Activated T-helper 1 cell treated with anti-CD3 and anti-CD28 coated beads, Interleukin-12 subunit alpha, Interleukin-12 subunit beta, Interleukin-2, Interleukin-4 antibody, amounts not matched to agents 30 ng/mL and 10 ng/mL and 1 ng/mL, durations not matched to agents 14 hours and 24 hours and 36 hours (primary cell): ENCODE measurements around the gene D2HGDH. TPM values are rescaled to one million over a fixed set of nuclear protein-coding genes. Genes with fewer than 3 reads are reported as not detected.
"Not testable (repeated sequence)": the region's sequence is repeated elsewhere in the genome, so short reads cannot be mapped to it uniquely, and the experiment has no call there.

Experiments used
- DNase-seq: peaks from one replicate; pipeline ENCODE4 v3.0.0; 2021; ENCODE audit warnings: low spot score
- H3K27ac Mint-ChIP-seq: one replicate; pipeline ENCODE4 v1.8.0; 2021; ENCODE audit warnings: mild to moderate bottlenecking, mixed read lengths
- H3K27me3 Mint-ChIP-seq: one replicate; pipeline ENCODE4 v1.8.0; 2022; ENCODE audit warnings: mild to moderate bottlenecking, moderate library complexity, mixed read lengths; ENCODE audit not compliant: insufficient read depth
- H3K36me3 Mint-ChIP-seq: one replicate; pipeline ENCODE4 v1.8.0; 2021; ENCODE audit warnings: low read depth, mixed read lengths
- H3K4me1 Mint-ChIP-seq: one replicate; pipeline ENCODE4 v1.8.0; 2021; ENCODE audit warnings: low read depth, mixed read lengths
- H3K4me3 Mint-ChIP-seq: one replicate; pipeline ENCODE4 v1.8.0; 2021; ENCODE audit warnings: mild to moderate bottlenecking, moderate library complexity, mixed read lengths
- H3K9me3 Mint-ChIP-seq: one replicate; pipeline ENCODE4 v1.8.0; 2021; ENCODE audit warnings: mixed read lengths
- intact Hi-C: fragments of 100-400 bp; cut with micrococcal nuclease; formaldehyde crosslinking; loops from one replicate; pipeline ENCODE4 v1.15.1; 2024
- total RNA-seq: library from RNA; stranded (reverse); gene quantifications from 2 replicates; pipeline ENCODE4 v1.2.3, GENCODE V29; 2022

Gene D2HGDH
- total RNA-seq, 1 donor from 2014 or later = 27.1 TPM

DNA sequence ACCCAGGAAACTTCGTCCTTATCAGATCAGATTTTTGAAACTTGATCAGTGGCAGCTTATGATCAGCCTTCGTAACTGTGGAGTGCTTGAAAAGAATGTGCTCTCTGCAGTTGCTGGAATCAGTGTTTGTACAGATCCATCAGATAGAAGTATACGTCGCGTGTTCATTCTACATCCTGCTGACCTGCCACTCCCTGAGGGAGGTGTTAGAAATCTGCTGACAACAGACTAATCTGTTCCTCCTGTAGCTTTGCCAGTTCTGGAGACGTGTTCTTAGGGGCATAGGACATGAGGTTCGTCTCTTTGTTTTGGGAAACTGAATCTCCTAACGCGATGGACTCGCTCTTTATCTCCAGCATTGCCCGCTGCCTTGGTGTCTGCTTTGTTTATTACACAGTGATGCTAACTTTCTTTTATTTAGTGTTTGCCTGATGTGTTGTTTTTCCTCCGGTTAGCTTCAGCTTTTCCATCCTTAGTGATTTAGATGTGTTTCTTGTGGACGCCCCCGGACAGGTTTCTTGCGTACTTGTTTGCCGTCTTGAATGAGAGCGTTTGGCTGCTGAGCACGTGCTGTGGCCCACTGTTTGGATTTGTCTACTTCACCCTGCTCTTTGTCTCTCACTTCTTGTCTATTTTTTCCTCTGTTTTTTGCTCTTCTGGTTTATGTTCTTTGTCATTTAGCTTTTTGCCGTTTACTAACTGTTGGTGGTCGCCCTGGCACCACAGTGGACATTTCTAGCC is 24.8 kb downstream of the D2HGDH start:
- Mint-ChIP-seq H3K4me1 (peaks cover 13% of the 10 kb centered on the region), H3K27me3 (no peaks in the 10 kb centered on the region), H3K36me3 (peaks cover 19% of the 10 kb centered on the region), H3K27ac (peak overlapping the region; percentile 1), H3K4me3 (no peak overlapping the region), H3K9me3 (peaks cover 6% of the 10 kb centered on the region)
- intact Hi-C loops = no loop called here
- DNase-seq = no peak

DNA sequence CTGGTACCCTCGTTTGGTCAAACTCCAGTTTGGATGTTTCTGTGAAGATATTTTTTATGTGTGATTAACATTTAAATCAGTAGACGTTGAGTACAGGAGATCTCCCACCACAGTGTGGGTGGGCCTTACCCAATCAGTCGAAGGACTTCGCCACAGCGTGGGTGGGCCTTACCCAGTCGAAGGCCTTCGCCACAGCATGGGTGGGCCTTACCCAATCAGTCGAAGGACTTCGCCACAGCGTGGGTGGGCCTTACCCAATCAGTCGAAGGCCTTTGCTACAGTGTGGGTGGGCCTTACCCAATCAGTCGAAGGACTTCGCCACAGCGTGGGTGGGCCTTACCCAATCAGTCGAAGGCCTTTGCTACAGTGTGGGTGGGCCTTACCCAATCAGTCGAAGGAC is 25.5 kb downstream of the D2HGDH start:
- intact Hi-C loops = loop anchor here (5.0 kb wide), 1 partner anchor 82 kb away; no protein-coding TSS in a partner anchor
- H3K27me3 Mint-ChIP-seq, DNase-seq, H3K9me3 Mint-ChIP-seq, H3K4me3 Mint-ChIP-seq: not testable (repeated sequence)
- H3K27ac Mint-ChIP-seq = peak overlapping the region; percentile 1
- H3K4me1 Mint-ChIP-seq = peaks cover 13% of the 10 kb centered on the region
- peaks cover 19% of the 10 kb centered on the region for H3K36me3 Mint-ChIP-seq

DNA sequence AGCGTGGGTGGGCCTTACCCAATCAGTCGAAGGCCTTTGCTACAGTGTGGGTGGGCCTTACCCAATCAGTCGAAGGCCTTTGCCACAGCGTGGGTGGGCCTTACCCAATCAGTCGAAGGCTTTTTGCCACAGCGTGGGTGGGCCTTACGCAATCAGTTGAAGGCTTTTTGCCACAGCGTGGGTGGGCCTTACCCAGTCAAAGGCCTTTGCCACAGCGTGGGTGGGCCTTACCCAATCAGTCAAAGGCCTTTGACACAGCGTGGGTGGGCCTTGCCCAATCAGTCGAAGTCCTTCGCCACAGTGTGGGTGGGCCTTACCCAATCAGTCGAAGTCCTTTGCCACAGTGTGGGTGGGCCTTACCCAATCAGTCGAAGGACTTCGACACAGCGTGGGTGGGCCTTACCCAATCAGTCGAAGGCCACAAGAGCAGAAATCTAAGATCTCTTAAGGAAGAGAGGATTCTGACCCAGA is 25.9 kb downstream of the D2HGDH start:
- intact Hi-C loops = loop anchor here (5.0 kb wide), 1 partner anchor 82 kb away; no protein-coding TSS in a partner anchor
- Mint-ChIP-seq H3K4me1 (peaks cover 13% of the 10 kb centered on the region), H3K27ac (no peak overlapping the region), H3K27me3 (no peaks in the 10 kb centered on the region), H3K36me3 (peaks cover 19% of the 10 kb centered on the region), H3K9me3 (peaks cover 6% of the 10 kb centered on the region), H3K4me3 (no peak overlapping the region)
- no peak for DNase-seq

DNA sequence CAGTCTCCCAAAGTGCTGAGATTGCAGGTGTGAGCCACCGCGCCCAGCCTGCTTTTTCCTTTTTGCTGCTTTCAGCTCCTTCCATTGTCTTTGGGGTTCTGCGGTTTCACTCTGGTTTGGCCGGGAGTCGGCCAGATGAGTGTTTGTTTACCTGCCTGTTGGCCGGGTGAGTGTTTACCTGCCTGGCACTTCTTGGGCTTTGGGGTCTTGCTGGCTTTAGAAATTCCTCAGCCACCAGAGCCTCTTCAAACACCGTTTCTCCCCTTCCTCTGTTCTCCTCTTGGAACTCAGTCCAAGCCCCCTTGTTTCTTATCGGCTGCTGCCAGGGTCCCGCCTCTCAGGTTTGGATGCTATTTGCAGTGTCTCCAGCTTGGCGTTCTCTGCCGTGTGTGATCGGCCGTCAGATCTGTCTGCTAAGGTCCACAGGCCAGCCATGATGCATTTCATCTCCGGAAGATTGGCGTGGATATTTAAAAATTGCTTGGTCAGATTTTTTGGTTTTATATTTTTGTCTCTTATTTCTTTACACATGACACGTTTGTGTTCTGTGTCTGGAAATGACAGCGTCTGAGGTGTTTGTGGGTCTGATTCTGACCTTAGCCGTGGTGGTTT is 28.0 kb downstream of the D2HGDH start:
- intact Hi-C loops = loop anchor here (5.0 kb wide), 1 partner anchor 80 kb away; no protein-coding TSS in a partner anchor
- peaks cover 13% of the 10 kb centered on the region for H3K4me1 Mint-ChIP-seq
- peak overlapping the region; percentile 32 for H3K4me3 Mint-ChIP-seq
- no peaks in the 10 kb centered on the region for H3K27me3 Mint-ChIP-seq
- peaks cover 6% of the 10 kb centered on the region for H3K9me3 Mint-ChIP-seq
- no peak for DNase-seq
- H3K27ac Mint-ChIP-seq = peak overlapping the region; percentile 77
- H3K36me3 Mint-ChIP-seq = peaks cover 15% of the 10 kb centered on the region

DNA sequence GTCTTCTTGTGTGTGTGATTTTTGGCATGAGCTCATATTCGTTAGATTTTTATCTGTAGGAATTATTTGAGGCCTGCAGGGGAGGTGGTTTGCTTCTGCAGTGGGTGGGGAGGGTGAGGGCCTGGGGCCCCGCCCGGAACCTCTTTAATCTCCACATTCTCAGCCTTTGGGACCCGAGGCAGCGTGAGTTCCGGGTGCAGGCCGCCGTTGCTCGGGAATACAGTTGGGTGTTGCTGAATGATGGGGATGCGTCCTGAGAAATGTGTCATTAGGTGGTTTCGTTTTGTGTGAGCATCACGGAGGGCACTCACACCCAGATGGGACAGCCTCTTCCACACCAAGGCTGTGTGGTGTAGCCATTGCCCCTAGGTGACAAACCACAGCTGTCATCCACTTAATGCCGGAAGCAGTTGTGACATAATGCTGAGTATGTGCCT is 28.5 kb downstream of the D2HGDH start:
- Mint-ChIP-seq H3K27ac (peak overlapping the region; percentile 77), H3K36me3 (peaks cover 15% of the 10 kb centered on the region), H3K27me3 (no peaks in the 10 kb centered on the region), H3K4me1 (peaks cover 13% of the 10 kb centered on the region), H3K9me3 (peaks cover 6% of the 10 kb centered on the region), H3K4me3 (no peak overlapping the region)
- DNase-seq = peak; percentile 14
- intact Hi-C loops = loop anchor here (5.0 kb wide), 1 partner anchor 79 kb away; no protein-coding TSS in a partner anchor

DNA sequence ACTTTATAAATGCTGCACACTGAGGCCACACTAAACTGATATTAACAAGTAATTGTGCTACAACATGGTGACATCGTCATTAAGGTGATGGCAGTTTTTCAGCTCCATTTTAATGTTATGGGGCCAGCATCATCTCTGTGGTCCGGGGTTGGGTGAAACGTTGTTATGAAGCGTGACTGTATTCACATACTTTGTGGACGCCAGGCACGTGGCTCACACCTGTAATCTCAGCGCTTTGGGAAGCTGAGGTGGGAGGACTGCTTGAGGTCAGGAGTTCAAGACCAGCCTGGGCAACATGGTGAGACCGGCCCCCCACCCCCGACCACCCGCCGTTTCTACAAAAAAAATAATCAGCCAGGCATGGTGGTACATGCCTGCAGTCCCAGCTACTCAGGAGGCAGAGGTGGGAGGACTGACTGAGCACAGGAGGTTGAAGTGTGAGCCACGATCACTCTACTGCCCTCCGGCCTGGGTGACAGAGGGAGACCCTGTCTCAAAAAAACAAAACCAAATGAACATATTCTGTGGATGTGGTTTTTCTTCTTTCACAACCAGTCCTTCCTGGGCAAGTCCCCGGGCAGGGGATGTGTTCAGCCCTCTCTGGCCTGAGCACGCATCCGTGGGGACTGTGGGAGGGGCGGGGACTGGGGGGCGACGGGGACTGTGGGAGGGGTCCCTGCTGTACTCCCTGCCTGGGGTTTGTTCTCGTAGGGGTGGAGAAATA is 29.3 kb downstream of the D2HGDH start:
- peaks cover 13% of the 10 kb centered on the region for H3K4me1 Mint-ChIP-seq
- DNase-seq = no peak
- H3K4me3 Mint-ChIP-seq = no peak overlapping the region
- no peak overlapping the region for H3K27ac Mint-ChIP-seq
- peaks cover 6% of the 10 kb centered on the region for H3K9me3 Mint-ChIP-seq
- no peaks in the 10 kb centered on the region for H3K27me3 Mint-ChIP-seq
- intact Hi-C loops = loop anchor here (5.0 kb wide), 1 partner anchor 79 kb away; no protein-coding TSS in a partner anchor
- H3K36me3 Mint-ChIP-seq = peaks cover 15% of the 10 kb centered on the region

DNA sequence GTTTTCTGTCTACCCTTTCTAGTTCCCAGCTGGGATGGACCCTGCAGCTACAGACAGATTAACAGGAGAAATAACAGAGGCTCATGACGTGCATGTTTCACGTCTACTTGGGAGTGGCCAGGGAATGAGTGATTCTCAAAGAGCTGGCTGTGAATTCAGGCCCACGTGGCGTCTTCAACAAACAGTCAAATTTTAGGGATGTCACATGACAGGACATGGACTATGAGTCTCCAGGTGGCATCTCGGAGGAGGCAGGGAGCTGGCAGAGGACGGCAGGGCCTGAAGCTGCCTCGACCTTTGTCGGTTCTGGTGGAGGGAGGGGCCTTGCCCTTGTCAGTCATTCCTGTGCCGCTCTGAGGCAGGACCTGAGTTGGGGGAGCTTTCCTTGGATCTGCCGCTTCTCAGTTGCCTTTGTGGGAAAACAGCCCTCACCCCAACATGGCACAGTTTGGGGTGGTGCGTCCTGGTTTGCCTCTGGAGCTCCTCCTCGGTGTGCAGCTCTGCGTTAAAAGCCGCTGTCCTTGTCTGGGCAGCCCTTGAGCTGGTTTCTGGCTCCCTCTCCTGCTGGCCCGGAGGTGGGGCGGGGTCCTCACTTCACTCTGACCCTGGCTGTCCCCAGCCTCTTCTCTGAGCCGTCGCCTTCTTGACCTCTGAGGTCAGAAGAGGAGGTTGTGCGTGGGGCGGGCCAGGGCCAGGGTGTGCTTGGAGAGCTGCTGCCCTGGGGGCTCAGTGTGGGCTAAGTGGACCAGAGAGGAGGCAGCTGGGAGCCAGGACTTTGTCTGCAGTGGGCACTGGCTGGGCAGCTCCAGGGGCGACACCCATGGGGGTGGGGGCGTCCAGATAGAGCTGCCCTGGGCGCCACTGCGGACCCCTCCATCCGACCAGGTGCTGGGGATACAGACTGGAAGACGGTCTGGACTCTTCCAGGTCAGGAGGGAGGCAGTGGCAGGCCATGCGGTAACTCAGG is 30.1 kb downstream of the D2HGDH start:
- intact Hi-C loops = loop anchor here (5.0 kb wide), 1 partner anchor 78 kb away; no protein-coding TSS in a partner anchor

DNA sequence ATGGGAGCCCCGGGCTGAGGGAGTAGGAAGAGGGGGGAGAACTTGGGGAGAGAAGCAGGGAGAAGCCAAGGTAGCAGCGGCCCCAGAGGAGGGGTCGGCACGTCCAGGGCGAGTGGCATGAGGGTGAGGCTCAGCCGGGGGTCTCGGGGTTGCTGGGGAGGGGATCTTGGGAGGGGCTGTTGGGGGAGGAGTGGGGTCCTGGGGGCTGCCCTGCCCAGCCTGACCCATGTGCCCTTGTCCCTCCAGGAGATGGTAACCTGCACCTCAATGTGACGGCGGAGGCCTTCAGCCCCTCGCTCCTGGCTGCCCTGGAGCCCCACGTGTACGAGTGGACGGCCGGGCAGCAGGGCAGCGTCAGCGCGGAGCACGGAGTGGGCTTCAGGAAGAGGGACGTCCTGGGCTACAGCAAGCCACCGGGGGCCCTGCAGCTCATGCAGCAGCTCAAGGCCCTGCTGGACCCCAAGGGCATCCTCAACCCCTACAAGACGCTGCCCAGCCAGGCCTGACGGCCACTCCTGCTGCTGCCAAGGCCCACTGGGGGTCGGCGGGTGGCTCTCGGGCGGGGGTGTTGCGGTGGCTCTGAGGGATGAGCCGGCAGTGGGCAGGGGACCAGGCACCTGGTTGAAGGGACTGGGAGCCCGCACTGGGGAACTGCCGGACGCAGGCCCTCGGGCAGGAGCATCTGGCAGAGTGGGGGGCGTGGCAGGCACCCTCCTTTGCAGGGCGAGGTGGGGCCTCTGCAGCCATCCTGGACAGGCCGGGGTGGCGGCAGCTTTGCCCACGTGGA is 33.2 kb downstream of the D2HGDH start:
- Mint-ChIP-seq H3K36me3 (no peaks in the 10 kb centered on the region), H3K4me3 (no peak overlapping the region), H3K27me3 (no peaks in the 10 kb centered on the region), H3K9me3 (no peaks in the 10 kb centered on the region), H3K4me1 (peaks cover 15% of the 10 kb centered on the region), H3K27ac (no peak overlapping the region)
- DNase-seq = no peak
- intact Hi-C loops = no loop called here

More for the DNA sequence above, 30.1 kb downstream of the D2HGDH start:
- H3K4me3 Mint-ChIP-seq = no peak overlapping the region
- H3K27me3 Mint-ChIP-seq = no peaks in the 10 kb centered on the region
- DNase-seq = no peak
- peaks cover 10% of the 10 kb centered on the region for H3K36me3 Mint-ChIP-seq
- H3K9me3 Mint-ChIP-seq = peaks cover 6% of the 10 kb centered on the region
- peaks cover 13% of the 10 kb centered on the region for H3K4me1 Mint-ChIP-seq
- no peak overlapping the region for H3K27ac Mint-ChIP-seq

DNA sequence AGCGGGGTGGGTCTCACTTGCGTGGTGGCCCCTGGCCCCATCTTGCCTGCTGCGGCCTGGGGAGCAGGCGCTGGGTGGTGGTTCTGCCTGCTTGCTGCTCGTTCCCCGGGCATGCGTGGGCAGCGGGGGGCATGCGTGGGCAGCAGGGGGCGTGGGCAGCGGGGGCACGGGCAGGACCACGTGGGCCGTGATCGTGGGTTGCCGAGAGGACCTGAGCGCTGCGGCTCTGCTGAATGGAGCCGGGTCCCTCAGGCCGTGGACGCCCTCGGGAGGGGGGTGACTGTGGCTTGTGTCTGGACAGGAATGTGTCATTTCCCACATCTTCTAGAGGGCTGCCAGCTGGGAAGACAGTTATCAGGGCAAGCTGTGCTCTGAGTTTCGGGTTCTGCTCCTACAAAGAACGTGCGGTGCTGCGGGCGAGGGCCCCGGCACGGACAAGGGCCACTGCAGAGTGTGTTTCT is 33.9 kb downstream of the D2HGDH start:
- Mint-ChIP-seq H3K27me3 (no peaks in the 10 kb centered on the region), H3K27ac (no peak overlapping the region), H3K4me1 (peaks cover 9% of the 10 kb centered on the region), H3K9me3 (no peaks in the 10 kb centered on the region), H3K4me3 (no peak overlapping the region), H3K36me3 (no peaks in the 10 kb centered on the region)
- intact Hi-C loops = no loop called here
- no peak for DNase-seq

DNA sequence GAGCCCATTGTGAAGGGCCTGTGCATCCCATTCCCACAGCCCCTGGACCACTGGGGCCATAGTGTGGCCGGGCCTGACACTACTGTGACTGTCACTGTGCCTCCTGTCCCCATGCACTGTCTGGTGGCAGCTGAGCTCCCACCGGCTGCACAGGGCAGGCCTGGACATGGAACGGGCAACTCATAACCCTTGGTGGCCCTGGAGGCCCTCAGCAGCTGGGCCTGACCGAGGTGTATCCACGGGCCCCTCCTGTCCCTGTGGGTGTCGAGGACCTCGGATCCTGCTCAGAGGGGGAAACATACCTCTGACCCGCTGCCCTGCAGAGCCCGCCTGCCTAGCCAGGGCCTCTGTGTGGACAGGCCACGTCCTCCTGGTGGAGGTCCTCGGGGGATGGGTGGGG is 34.4 kb downstream of the D2HGDH start:
- H3K4me1 Mint-ChIP-seq = peaks cover 7% of the 10 kb centered on the region
- no peak overlapping the region for H3K4me3 Mint-ChIP-seq
- no peaks in the 10 kb centered on the region for H3K9me3 Mint-ChIP-seq
- intact Hi-C loops = no loop called here
- no peaks in the 10 kb centered on the region for H3K27me3 Mint-ChIP-seq
- no peak for DNase-seq
- H3K27ac Mint-ChIP-seq = no peak overlapping the region
- H3K36me3 Mint-ChIP-seq = no peaks in the 10 kb centered on the region

DNA sequence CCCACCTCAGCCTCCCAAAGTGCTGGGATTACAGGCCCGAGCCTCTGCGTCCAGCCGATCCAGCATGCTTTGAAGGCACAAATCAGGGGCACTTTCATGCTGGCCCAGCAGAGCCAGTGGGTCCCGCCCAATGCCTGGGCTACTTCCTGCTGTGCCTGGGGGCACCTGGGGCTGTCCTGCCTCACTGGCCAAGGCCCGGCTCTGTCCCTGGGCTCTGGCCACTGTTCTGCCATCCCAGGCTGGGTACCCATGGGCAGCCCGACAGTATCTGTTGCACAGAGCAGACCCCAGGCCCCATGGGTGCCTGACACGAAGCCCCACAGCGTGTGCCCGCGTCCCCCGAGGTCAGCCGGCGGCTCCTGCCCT is 35.4 kb downstream of the D2HGDH start:
- intact Hi-C loops = no loop called here
- Mint-ChIP-seq H3K27ac (no peak overlapping the region), H3K4me1 (peaks cover 7% of the 10 kb centered on the region), H3K9me3 (no peaks in the 10 kb centered on the region), H3K4me3 (no peak overlapping the region), H3K36me3 (no peaks in the 10 kb centered on the region), H3K27me3 (no peaks in the 10 kb centered on the region)
- no peak for DNase-seq
